Measurements from ENCODE around the gene PDIA4. TPM values are rescaled to one million over a fixed set of nuclear protein-coding genes. Genes with fewer than 3 reads are reported as not detected.

Gene PDIA4
- polyA plus RNA-seq, 1 donor: 52.7 TPM

DNA sequence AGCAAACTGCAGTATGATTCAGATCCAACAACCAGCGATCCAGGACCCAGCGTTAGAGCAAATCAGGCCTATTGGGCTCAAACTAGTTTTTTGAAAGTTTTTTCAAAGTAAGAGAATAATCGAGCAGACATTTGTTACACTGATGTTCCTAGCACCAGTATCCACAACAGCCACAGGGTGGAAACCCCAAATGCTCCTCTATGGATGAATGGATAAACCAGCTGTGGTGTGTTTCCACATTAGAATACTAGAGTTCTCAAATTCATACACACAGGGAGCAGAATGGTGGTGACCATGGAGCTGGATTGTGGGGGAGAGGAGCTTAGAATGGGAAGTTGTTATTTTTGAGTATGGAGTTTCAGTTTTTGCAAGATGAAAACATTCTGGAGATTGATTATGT is 60.7 kb downstream of the PDIA4 start:
- DNase-seq (ENCODE audit: low read depth): no peak

DNA sequence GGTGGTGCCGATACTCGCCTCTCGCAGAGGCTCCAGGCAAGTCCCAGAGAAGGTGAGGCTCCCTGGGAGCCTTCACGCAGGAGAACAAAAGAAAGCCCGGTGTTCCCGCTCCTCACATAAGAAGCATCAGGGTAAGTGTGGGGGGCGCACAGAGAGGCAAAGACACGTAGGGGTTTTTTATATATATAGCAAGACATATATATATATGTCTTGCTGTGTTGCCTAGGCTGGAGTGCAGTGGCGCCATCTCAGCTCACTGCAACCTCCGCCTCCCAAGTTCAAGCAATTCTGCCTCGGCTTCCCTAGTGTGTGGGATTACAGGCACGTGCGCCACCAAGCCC is 61.3 kb downstream of the PDIA4 start:
- no peak for DNase-seq (ENCODE audit: low read depth)

DNA sequence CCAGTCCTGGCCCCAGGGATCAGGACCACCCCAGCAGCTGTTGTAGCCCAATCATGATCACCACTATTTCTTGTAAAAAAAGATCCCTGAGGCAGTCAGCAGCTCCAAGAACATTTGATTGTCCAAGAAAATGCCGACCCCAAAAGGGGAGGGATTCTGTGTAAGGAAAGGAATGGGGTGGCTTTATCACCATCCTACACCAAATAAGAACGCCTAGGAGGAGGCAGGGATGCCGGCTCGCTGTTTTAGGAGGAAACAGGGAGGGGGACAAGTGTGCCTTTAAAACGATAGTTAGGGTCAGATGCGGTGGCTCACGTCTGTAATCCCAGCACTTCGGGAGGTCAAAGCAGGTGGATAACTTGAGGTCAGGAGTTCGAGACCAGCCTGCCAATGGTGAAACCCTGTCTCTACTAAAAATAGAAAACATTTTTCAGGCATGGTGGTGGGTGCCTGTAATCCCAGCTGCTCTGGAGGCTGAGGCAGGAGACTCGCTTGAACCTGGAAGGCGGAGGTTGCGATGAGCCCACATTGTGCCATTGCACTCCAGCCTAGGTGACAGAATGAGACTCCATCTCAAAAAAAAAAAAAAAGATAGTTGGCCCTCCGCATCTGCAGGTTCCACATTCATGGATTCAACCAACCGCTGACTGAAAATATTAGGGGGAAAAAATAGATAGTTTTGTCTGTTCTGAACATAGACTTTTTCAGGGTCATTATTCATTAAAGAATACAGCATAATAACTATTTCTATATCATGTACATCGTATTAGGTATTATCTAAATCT is 63.6 kb downstream of the PDIA4 start:
- no peak for DNase-seq (ENCODE audit: low read depth)

DNA sequence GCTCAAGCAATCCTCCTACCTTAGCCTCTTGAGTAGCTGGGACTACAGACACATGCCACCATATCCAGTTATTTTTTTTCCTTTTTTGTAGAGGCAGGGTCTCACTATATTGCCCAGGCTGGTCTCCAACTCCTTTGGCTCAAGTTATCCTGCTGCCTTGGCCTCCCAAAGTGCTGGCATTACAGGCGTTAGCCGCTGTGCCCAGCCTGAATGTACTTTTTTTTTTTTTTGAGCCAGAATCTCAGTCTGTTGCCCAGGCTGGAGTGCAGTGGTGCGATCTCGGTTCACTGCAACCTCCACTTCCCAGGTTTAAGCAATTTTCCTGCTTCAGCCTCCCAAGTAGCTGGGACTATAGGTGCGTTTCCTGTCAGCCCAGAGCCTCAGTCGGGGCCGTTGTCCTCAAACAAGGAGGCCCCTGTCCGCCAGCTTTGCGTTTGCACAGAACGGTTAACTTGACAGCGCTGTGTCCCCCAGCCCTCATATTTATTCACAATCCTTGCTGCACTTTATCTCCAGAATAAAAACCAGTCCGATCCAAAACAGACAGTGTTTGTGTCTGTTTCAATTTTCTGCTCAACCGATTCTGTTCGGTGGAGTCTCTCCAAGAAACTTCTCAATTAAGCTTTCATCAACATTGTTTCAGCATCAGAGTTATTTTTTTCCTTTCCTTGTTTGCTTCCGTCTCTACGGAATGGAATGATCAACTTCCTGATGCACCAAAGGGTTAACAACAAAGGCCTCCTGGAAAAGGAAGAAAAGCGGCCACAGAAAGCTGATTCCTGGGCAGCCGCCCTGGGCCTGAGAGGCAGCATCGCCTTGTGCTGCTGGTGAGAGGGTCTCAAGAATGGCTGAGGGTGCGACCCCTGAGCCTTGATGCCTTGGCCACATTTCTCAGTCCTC is 64.5 kb downstream of the PDIA4 start:
- DNase-seq (ENCODE audit: low read depth): no peak

DNA sequence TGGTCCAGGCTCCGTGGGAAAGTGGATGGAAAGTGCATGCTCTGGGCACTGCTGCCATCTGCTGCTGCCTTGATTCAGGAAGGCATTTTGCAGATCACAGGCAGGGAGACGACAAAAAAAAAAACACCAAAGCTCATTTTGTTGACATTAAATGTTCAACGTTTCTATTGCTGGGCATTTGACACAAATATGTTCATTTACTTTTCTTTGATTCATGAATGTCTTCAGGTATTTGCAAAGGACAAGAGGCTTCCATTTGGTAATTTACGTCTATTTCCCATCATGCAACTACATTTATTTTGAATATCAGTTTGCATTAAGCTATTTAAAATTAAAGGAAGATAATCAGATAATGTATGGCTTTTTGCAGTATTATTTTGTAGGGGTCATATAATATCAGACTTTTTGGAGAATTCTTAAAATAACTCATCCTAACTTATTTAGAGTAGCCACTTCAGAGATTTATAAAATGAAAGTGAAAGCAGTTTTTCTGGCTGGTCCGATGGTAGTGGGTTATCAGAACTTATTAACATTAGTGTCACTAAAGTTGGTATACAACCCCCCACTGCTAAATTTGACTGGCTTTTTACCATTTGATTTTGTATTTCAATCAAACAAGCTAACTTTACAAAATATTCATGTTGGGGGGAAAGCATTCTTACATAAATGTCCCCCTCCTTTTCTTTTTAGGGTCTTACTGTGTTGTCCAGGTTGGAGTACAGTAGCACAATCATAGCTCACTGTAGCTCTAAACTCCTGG is 65.3 kb downstream of the PDIA4 start:
- DNase-seq (ENCODE audit: low read depth): no peak

DNA sequence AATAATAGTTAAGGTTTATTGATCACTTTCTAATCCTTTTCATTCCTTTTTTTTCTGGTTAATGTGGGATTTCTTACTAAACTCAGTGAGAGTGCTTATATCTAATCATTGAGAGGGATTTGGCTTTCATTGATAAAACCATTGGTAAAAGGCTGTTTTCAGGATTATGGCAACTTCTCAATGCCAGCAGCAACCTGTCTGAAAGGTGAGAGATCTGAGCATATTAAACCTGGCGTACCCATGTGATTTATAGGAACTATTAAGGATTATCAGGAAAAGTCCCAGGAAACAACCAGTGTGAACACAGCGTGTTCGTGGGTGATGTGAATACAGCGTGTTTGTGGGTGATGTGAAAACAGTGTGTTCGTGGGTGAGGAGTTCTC is 65.9 kb downstream of the PDIA4 start:
- no peak for DNase-seq (ENCODE audit: low read depth)

DNA sequence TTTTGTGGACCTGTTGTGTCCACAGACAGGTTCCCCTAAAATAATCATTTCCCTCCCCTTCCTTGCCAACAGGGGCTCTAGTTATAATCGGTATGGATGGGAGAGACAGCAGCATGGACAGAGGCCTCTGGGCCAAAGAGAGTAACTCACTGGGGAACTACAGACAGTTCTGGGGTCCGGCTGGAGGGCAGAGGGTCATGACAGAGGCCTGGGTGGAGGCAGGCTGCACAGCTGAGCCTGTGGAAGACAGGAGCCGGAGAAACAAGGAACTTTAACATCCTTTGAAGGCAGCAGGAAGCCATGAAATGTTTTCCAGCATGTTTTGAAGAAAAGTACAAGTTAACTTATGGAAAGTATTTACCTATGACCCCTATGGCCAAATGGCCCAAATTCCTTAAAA is 68.6 kb downstream of the PDIA4 start:
- DNase-seq (ENCODE audit: low read depth): no peak

DNA sequence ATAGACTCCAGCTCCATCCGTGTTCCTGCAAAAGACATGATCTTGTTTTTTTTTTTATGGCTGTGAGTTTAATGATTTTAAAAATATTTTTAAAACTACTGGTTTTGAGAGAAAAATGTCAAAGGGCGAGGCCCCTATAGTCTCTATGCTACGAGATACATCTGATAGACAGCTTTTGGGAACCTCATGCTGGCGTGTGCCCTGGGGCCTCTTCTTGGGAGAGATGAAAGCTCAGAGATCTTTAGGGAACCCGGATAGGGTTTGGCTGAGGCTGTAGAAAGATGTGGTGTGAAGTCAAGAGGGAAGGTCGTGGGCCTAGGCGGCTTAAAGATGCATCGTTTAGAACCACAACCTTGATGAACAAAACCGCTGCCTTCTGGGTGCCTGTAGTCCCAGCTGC is 70.2 kb downstream of the PDIA4 start:
- DNase-seq (ENCODE audit: low read depth): no peak

DNA sequence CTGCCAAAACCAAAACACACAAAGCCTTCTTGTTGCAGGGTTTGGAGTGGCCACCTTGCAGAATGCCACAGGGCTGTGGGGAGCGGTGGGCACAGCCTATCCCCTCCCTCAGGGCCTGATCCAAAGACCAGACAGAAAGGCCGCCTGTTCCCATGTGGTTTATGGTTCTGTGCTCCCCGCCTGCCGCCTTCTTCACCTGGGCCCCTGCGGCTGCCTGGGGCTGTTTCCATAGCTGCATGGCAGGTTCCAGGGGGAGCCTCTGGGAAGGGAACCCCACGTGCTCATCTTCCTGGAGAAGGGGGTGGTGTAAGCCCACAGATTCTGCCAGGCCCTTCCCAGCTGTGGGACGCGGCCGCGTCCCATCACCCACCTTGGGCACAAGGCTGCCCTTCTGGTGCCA is 73.5 kb downstream of the PDIA4 start:
- no peak for DNase-seq (ENCODE audit: low read depth)

DNA sequence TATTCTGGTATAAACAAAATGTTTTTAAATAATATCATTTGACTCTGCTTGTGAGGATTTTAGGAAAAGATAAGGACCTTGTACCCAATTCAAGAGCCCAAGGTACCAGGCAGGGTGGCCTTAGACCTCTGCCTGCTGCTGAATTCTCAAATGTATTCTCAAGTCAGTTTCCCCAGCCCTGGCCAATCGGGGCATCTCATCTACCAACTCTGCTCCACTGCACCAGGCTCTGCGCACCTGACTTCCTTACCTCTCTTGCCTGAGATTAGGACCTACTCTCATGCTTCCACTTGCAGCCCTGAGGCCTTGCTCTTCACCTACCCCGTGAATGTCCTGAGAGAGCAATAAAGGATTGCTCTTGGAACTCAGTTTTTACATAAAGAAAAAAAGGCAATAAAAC is 74.6 kb downstream of the PDIA4 start:
- no peak for DNase-seq (ENCODE audit: low read depth)

Other genes with a start within 250 kb of the PDIA4 start
- 20.1 TPM for gene EZH2, start 144.2 kb downstream of the PDIA4 start, polyA plus RNA-seq (ENCODE audit: insufficient read length)
- gene ZNF786, start 62.2 kb upstream of the PDIA4 start, polyA plus RNA-seq (ENCODE audit: insufficient read length): 3.9 TPM
- gene ZNF425, start 97.8 kb upstream of the PDIA4 start, polyA plus RNA-seq (ENCODE audit: insufficient read length): 3.0 TPM
- gene ZNF398, start 118.9 kb upstream of the PDIA4 start, polyA plus RNA-seq (ENCODE audit: insufficient read length): 7.4 TPM
- gene ZNF282, start 167.0 kb upstream of the PDIA4 start, polyA plus RNA-seq (ENCODE audit: insufficient read length): 18.4 TPM
- gene ZNF212, start 211.1 kb upstream of the PDIA4 start, polyA plus RNA-seq (ENCODE audit: insufficient read length): 10.1 TPM
- 14.0 TPM for gene ZNF783, start 233.7 kb upstream of the PDIA4 start, polyA plus RNA-seq (ENCODE audit: insufficient read length)

Data from forelimb muscle (tissue), 1 donor.